ENCODE measurements around the gene TBCD.

Gene TBCD

GRCh38 chr17:82973456-82974135 lies 221.7 kb downstream of the TBCD start:
- no peak for TF ChIP-seq CTCF (IDR thresholded peaks at IDR 0.05; ENCODE audit: low read depth, low read length, missing control alignments)
- no peak for DNase-seq (ENCODE audit: low read depth)
- H3K4me3 ChIP-seq (ENCODE audit: low read depth, low read length), result no peak overlapping the region
- in situ Hi-C loops (cut with HindIII; ENCODE audit: low sequenced_read_pairs), result no loop called here

- H3K4me3 ChIP-seq (ENCODE audit: low read depth, low read length), result no peak overlapping the region
- no peak for DNase-seq (ENCODE audit: low read depth)
- in situ Hi-C loops (cut with HindIII; ENCODE audit: low sequenced_read_pairs), result no loop called here
- no peak for TF ChIP-seq CTCF (IDR thresholded peaks at IDR 0.05; ENCODE audit: low read depth, low read length, missing control alignments)
These were observed 222.5 kb downstream of the TBCD start for GRCh38 chr17:82974136-82974952.

GRCh38 chr17:82976982-82977488 lies 225.2 kb downstream of the TBCD start:
- no peak for TF ChIP-seq CTCF (IDR thresholded peaks at IDR 0.05; ENCODE audit: low read depth, low read length, missing control alignments)
- in situ Hi-C loops (cut with HindIII; ENCODE audit: low sequenced_read_pairs), result no loop called here
- DNase-seq (ENCODE audit: low read depth), result no peak
- no peak overlapping the region for H3K4me3 ChIP-seq (ENCODE audit: low read depth, low read length)

GRCh38 chr17:82977606-82978005 lies 225.7 kb downstream of the TBCD start:
- in situ Hi-C loops (cut with HindIII; ENCODE audit: low sequenced_read_pairs), result no loop called here
- no peak for TF ChIP-seq CTCF (IDR thresholded peaks at IDR 0.05; ENCODE audit: low read depth, low read length, missing control alignments)
- DNase-seq (ENCODE audit: low read depth), result no peak
- H3K4me3 ChIP-seq (ENCODE audit: low read depth, low read length), result no peak overlapping the region

- no peak for TF ChIP-seq CTCF (IDR thresholded peaks at IDR 0.05; ENCODE audit: low read depth, low read length, missing control alignments)
- in situ Hi-C loops (cut with HindIII; ENCODE audit: low sequenced_read_pairs), result no loop called here
- no peak for DNase-seq (ENCODE audit: low read depth)
- H3K4me3 ChIP-seq (ENCODE audit: low read depth, low read length), result no peak overlapping the region
These were observed 227.0 kb downstream of the TBCD start for GRCh38 chr17:82978765-82979349.

- in situ Hi-C loops (cut with HindIII; ENCODE audit: low sequenced_read_pairs), result no loop called here
- TF ChIP-seq CTCF (IDR thresholded peaks at IDR 0.05; ENCODE audit: low read depth, low read length, missing control alignments), result no peak
- no peak overlapping the region for H3K4me3 ChIP-seq (ENCODE audit: low read depth, low read length)
- no peak for DNase-seq (ENCODE audit: low read depth)
These were observed 227.9 kb downstream of the TBCD start for GRCh38 chr17:82979718-82980117.

All from astrocyte of the cerebellum (primary cell).